HepG2 (cell line): ENCODE data around the gene GRK5.

Source experiments
- CEBPB ChIP-seq: IDR thresholded peaks from 2 replicates; pipeline ENCODE4 v1.6.1; 2011; ENCODE audit warnings: low read depth, low read length, improper control_type of control experiment, borderline replicate concordance
- GLMP ChIP-seq: sonication (generic); formaldehyde crosslinking; IDR thresholded peaks from 2 replicates; pipeline ENCODE4 v1.9.0; 2021; ENCODE audit warnings: missing genetic modification reagents, mild to moderate bottlenecking, borderline replicate concordance
- NCOA2 ChIP-seq: sonication (generic); formaldehyde crosslinking; IDR thresholded peaks from 2 replicates; pipeline ENCODE4 v1.8.0; 2022; ENCODE audit warnings: inconsistent platforms
- POLR2AphosphoS5 ChIP-seq: IDR thresholded peaks from 2 replicates; pipeline ENCODE4 v1.6.1; 2012; ENCODE audit warnings: low read depth, low read length
- SP2 ChIP-seq: sonication (generic); formaldehyde crosslinking; IDR thresholded peaks from 2 replicates; pipeline ENCODE4 v1.5.1; 2020; ENCODE audit warnings: mild to moderate bottlenecking, missing genetic modification reagents
- TCF12 ChIP-seq, 2 experiments: fragments of 450-650 bp in 1 of 2; sonication (generic) in 1 of 2; formaldehyde crosslinking in 1 of 2; IDR thresholded peaks; 2 replicates each; pipeline versions ENCODE4 v1.6.1 to v1.8.0; 2017 to 2022; ENCODE audit warnings: antibody characterized with exemption in 1 of 2, mild to moderate bottlenecking in 1 of 2, missing genetic modification reagents in 1 of 2, moderate library complexity in 1 of 2
- ZNF562 ChIP-seq: sonication (generic); formaldehyde crosslinking; IDR thresholded peaks from 2 replicates; pipeline ENCODE4 v1.8.0; 2022; ENCODE audit warnings: missing genetic modification reagents, borderline replicate concordance
- TF ChIP-seq, protein P1 (sequence below): IDR thresholded peaks from 2 replicates; pipeline ENCODE4 v1.6.1; 2012; ENCODE audit warnings: inconsistent platforms

- TF ChIP-seq ZNF562 (CRISPR knock-in tag): no peak
- TF ChIP-seq POLR2AphosphoS5: no peak
- TF ChIP-seq, protein P1, sequence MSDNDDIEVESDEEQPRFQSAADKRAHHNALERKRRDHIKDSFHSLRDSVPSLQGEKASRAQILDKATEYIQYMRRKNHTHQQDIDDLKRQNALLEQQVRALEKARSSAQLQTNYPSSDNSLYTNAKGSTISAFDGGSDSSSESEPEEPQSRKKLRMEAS: no peak
- no peak for TF ChIP-seq TCF12 (IDR thresholded peaks at IDR 0.05)
- TF ChIP-seq TCF12 (CRISPR knock-in tag; IDR thresholded peaks at IDR 0.05): no peak
- no peak for TF ChIP-seq SP2 (CRISPR knock-in tag)
- TF ChIP-seq NCOA2 (CRISPR knock-in tag): no peak
- TF ChIP-seq GLMP: no peak
- TF ChIP-seq CEBPB: no peak
Observed at GRCh38 chr10:119379466-119380071, 172.2 kb downstream of the GRK5 start.
